Measurements from ENCODE around the gene DEFB125. TPM values are rescaled to one million over a fixed set of nuclear protein-coding genes. Genes with fewer than 3 reads are reported as not detected.

The DEFB125 gene
- total RNA-seq, 1 experiment from 2014 or later = not detected

DNA sequence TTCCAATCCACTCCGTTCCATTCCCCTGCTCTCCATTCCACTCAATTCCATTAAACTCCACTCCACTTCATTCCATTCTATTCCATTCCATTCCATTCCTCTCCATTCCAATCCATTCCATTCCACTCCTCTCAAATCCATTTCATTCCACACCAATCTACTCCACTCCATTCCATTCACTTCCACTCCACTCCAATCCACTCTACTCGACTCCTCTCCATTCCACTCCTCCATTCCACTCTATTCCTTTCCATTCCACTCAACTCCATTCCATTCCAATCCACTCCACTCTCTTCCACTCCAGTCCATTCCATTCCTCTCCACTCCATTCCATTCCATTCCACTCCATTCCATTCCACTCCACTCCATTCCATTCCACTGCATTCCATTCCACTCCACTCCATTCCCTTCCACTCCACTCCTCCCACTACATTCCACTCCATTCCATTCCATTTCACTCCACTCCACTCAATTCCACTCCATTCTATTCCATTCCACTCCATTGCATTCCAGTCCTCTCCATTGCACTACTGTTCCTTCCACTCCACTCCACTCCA, 22.6 kb upstream of the DEFB125 start:
- ChIA-PET POLR2A (no interaction called here), CTCF (no interaction called here)
- no peak overlapping the region for H3K27ac ChIP-seq (ENCODE audit: low read length)
- no peak overlapping the region for H3K4me3 ChIP-seq (ENCODE audit: low read depth in 2 of 2, low read length in 2 of 2)
- DNase-seq (ENCODE audit: low read depth, low spot score) (no peak), ATAC-seq (no peak)
- no peaks in the 10 kb centered on the region for H3K9me3 ChIP-seq (ENCODE audit: control insufficient read depth, insufficient read depth, low read depth, low read length)
- intact Hi-C loops (cut with micrococcal nuclease; ENCODE audit: unreplicated experiment) (no loop called here), in situ Hi-C loops (cut with HindIII; ENCODE audit: low pct_unique_long_range_greater_than_20kb, low sequenced_read_pairs) (no loop called here)
- no TSS peak for BruUV-seq (replicated peaks)
- no peaks in the 10 kb centered on the region for H3K4me1 ChIP-seq (ENCODE audit: control insufficient read depth, insufficient read depth, low read length)
- H3K27me3 ChIP-seq (ENCODE audit: control insufficient read depth, insufficient read depth, low read length) = no peaks in the 10 kb centered on the region
- H3K36me3 ChIP-seq (ENCODE audit: control insufficient read depth, insufficient read depth, low read length) = no peaks in the 10 kb centered on the region
- TF ChIP-seq POLR2AphosphoS5 (IDR thresholded peaks at IDR 0.05; ENCODE audit: low read depth, low read length) (no peak), TCF7L2 (IDR thresholded peaks at IDR 0.05; ENCODE audit: low read depth, low read length) (no peak)
- TF ChIP-seq, protein P1, sequence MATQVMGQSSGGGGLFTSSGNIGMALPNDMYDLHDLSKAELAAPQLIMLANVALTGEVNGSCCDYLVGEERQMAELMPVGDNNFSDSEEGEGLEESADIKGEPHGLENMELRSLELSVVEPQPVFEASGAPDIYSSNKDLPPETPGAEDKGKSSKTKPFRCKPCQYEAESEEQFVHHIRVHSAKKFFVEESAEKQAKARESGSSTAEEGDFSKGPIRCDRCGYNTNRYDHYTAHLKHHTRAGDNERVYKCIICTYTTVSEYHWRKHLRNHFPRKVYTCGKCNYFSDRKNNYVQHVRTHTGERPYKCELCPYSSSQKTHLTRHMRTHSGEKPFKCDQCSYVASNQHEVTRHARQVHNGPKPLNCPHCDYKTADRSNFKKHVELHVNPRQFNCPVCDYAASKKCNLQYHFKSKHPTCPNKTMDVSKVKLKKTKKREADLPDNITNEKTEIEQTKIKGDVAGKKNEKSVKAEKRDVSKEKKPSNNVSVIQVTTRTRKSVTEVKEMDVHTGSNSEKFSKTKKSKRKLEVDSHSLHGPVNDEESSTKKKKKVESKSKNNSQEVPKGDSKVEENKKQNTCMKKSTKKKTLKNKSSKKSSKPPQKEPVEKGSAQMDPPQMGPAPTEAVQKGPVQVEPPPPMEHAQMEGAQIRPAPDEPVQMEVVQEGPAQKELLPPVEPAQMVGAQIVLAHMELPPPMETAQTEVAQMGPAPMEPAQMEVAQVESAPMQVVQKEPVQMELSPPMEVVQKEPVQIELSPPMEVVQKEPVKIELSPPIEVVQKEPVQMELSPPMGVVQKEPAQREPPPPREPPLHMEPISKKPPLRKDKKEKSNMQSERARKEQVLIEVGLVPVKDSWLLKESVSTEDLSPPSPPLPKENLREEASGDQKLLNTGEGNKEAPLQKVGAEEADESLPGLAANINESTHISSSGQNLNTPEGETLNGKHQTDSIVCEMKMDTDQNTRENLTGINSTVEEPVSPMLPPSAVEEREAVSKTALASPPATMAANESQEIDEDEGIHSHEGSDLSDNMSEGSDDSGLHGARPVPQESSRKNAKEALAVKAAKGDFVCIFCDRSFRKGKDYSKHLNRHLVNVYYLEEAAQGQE (IDR thresholded peaks at IDR 0.05; ENCODE audit: insufficient read depth in 1 of 2, low read depth in 2 of 2, low read length in 1 of 2) = no peak
- TF ChIP-seq, protein P2, sequence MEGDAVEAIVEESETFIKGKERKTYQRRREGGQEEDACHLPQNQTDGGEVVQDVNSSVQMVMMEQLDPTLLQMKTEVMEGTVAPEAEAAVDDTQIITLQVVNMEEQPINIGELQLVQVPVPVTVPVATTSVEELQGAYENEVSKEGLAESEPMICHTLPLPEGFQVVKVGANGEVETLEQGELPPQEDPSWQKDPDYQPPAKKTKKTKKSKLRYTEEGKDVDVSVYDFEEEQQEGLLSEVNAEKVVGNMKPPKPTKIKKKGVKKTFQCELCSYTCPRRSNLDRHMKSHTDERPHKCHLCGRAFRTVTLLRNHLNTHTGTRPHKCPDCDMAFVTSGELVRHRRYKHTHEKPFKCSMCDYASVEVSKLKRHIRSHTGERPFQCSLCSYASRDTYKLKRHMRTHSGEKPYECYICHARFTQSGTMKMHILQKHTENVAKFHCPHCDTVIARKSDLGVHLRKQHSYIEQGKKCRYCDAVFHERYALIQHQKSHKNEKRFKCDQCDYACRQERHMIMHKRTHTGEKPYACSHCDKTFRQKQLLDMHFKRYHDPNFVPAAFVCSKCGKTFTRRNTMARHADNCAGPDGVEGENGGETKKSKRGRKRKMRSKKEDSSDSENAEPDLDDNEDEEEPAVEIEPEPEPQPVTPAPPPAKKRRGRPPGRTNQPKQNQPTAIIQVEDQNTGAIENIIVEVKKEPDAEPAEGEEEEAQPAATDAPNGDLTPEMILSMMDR (IDR thresholded peaks at IDR 0.05) = no peak

DNA sequence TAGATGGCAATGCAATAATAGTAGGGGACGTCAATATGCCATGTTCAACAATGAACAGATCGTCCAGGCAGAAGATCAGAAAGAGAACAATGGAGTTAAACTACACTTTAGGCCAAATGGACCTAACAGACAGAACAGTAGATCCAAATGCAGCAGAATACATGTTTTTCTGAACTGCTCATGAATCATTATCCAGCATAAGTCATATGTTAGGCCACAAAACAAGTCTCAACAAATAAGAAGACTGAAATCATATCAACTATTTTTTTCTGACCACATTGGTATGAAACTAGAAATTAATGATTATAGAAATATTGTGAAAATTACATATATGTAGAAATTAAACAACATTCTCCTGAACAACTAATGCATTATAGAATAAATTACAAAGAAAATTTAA, 10.2 kb upstream of the DEFB125 start:
- Histone ChIP-seq H3K4me3 (ENCODE audit: low read depth in 2 of 2, low read length in 2 of 2) (no peak overlapping the region), H3K27ac (ENCODE audit: low read length) (no peak overlapping the region), H3K27me3 (ENCODE audit: control insufficient read depth, insufficient read depth, low read length) (peaks cover 3% of the 10 kb centered on the region), H3K36me3 (ENCODE audit: control insufficient read depth, insufficient read depth, low read length) (no peaks in the 10 kb centered on the region), H3K4me1 (ENCODE audit: control insufficient read depth, insufficient read depth, low read length) (no peaks in the 10 kb centered on the region), H3K9me3 (ENCODE audit: control insufficient read depth, insufficient read depth, low read depth, low read length) (no peaks in the 10 kb centered on the region)
- no peak for TF ChIP-seq POLR2AphosphoS5 (IDR thresholded peaks at IDR 0.05; ENCODE audit: low read depth, low read length)
- TF ChIP-seq, protein P2 (IDR thresholded peaks at IDR 0.05) = no peak
- TF ChIP-seq, protein P1 (IDR thresholded peaks at IDR 0.05; ENCODE audit: insufficient read depth in 1 of 2, low read depth in 2 of 2, low read length in 1 of 2) = no peak
- TF ChIP-seq TCF7L2 (IDR thresholded peaks at IDR 0.05; ENCODE audit: low read depth, low read length) = no peak
- no peak for TF ChIP-seq SIN3A (IDR thresholded peaks at IDR 0.05; ENCODE audit: borderline replicate concordance, insufficient read depth, low read depth, low read length)
- ATAC-seq (no peak), DNase-seq (ENCODE audit: low read depth, low spot score) (no peak)
- ChIA-PET CTCF (no interaction called here), POLR2A (no interaction called here)
- no TSS peak for BruUV-seq (replicated peaks)
- in situ Hi-C loops (cut with HindIII; ENCODE audit: low pct_unique_long_range_greater_than_20kb, low sequenced_read_pairs) (no loop called here), intact Hi-C loops (cut with micrococcal nuclease; ENCODE audit: unreplicated experiment) (no loop called here)
